Fibroblast of pulmonary artery (primary cell): ENCODE results near the gene SPRYD3.
"Not testable (repeated sequence)": the region's sequence is repeated elsewhere in the genome, so short reads cannot be mapped to it uniquely, and the experiment has no call there.

Experiments
- DNase-seq: peaks from one replicate; pipeline ENCODE4 v3.0.0-alpha.2; 2010; ENCODE audit warnings: low read depth
- H3K4me3 ChIP-seq: replicated peaks from 2 replicates; pipeline ENCODE4 v1.5.1; 2011; ENCODE audit warnings: low read depth, mild to moderate bottlenecking, control low read depth, low read length, moderate library complexity
- CTCF ChIP-seq: IDR thresholded peaks from 2 replicates; pipeline ENCODE4 v1.5.1; 2011; ENCODE audit warnings: mild to moderate bottlenecking, control low read depth, low read length, inconsistent platforms; ENCODE audit errors: missing control alignments

Gene SPRYD3

GRCh38 chr12:53118751-53119300 is 39.6 kb upstream of the SPRYD3 start:
- no peak for TF ChIP-seq CTCF
- no peak overlapping the region for H3K4me3 ChIP-seq
- DNase-seq = no peak

GRCh38 chr12:53115891-53116648 is 36.9 kb upstream of the SPRYD3 start:
- DNase-seq = no peak
- H3K4me3 ChIP-seq = no peak overlapping the region
- no peak for TF ChIP-seq CTCF

- no peak for DNase-seq
- no peak overlapping the region for H3K4me3 ChIP-seq
- no peak for TF ChIP-seq CTCF
These were observed 36.1 kb upstream of the SPRYD3 start for GRCh38 chr12:53115112-53115890.

- no peak for TF ChIP-seq CTCF
- no peak for DNase-seq
- no peak overlapping the region for H3K4me3 ChIP-seq
These were observed 34.8 kb upstream of the SPRYD3 start for GRCh38 chr12:53113951-53114350.

GRCh38 chr12:53113136-53113705 is 34.0 kb upstream of the SPRYD3 start:
- no peak for DNase-seq
- no peak for TF ChIP-seq CTCF
- H3K4me3 ChIP-seq = no peak overlapping the region

- DNase-seq, H3K4me3 ChIP-seq: not testable (repeated sequence)
These were observed 33.2 kb upstream of the SPRYD3 start for GRCh38 chr12:53112431-53112830.

- no peak for TF ChIP-seq CTCF
- DNase-seq = no peak
These were observed 27.9 kb upstream of the SPRYD3 start for GRCh38 chr12:53107122-53107521.

More at GRCh38 chr12:53107122-53107521, 27.9 kb upstream of the SPRYD3 start:
- no peak overlapping the region for H3K4me3 ChIP-seq
